NT2/D1 (cell line): ENCODE results near the gene SETD6.

Experiments
- SUZ12 ChIP-seq: IDR thresholded peaks from 2 replicates; pipeline ENCODE4 v1.6.1; 2011; ENCODE audit not compliant: insufficient read length, insufficient read depth; ENCODE audit errors: extremely low read depth
- YY1 ChIP-seq: IDR thresholded peaks from 2 replicates; pipeline ENCODE4 v1.6.1; 2011; ENCODE audit not compliant: insufficient read length, insufficient read depth
- ZNF274 ChIP-seq: IDR thresholded peaks from 2 replicates; pipeline ENCODE4 v1.6.1; 2011; ENCODE audit warnings: mild to moderate bottlenecking, low read depth, low read length

DNA sequence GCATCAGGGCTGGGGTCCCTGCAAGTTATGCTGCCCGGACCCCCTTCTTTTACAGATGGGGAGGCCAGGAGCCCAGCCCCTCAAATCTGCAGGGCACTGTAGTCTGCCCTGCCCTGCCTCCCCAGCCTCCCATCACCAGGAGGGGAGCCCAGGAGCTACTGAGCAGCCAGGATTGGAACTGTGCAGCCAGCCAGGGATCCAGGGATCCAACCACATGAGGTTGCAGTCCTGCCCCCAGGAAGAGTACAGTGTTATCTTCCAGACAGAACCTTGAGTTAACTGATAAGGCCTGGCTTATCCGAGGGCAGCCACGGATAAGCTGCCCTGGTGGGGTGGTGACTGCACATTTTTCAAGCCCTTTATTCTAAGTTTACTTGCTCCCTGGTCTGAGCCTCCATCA lies 26.8 kb upstream of the SETD6 start:
- TF ChIP-seq ZNF274: no peak
- TF ChIP-seq YY1: no peak
- TF ChIP-seq SUZ12: no peak
